GM10847 (cell line): ENCODE measurements around the gene NOTO.

Experiments
- POLR2A ChIP-seq: IDR thresholded peaks from 2 replicates; pipeline ENCODE4 v1.6.1; 2011; ENCODE audit not compliant: insufficient read length; ENCODE audit errors: extremely low read depth

The NOTO gene

DNA sequence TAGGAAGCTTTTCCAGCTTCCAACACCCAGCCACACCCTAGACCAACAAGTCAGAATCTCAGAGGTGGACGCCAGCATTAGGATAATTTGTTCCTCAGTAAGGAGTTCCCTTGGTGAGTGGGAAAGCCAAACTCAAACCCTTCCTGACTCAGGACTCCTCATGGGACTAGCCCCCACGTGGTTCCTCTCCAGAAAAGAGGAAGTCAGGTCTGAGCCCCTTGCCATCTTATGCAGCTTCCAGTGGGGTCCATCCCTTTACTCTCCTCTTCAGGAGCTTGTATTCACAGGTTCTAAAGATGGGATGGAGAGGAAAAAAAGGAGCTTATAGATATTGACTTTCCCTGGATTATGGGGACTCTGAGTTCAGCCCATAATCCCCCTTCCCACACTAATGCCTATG, 14.8 kb upstream of the NOTO start:
- no peak for TF ChIP-seq POLR2A

DNA sequence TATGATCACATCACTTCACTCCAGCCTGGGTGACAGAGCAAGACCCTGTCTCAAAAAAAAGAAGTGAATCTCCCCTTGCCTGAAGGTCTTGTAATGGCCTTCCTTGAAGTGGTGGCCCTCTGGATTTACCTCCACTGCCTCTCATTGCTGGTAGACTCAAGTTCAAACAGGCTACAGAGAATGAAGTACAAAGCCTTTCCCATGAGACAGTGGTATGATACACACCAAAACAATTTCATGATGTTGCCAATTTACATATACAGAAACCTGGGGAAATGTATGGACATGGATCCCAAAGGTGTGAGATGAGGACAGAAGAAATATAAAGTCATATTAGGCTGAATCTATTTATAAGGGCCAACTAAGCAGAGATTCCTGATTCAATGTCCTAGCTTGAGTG, 4.8 kb upstream of the NOTO start:
- TF ChIP-seq POLR2A: no peak

DNA sequence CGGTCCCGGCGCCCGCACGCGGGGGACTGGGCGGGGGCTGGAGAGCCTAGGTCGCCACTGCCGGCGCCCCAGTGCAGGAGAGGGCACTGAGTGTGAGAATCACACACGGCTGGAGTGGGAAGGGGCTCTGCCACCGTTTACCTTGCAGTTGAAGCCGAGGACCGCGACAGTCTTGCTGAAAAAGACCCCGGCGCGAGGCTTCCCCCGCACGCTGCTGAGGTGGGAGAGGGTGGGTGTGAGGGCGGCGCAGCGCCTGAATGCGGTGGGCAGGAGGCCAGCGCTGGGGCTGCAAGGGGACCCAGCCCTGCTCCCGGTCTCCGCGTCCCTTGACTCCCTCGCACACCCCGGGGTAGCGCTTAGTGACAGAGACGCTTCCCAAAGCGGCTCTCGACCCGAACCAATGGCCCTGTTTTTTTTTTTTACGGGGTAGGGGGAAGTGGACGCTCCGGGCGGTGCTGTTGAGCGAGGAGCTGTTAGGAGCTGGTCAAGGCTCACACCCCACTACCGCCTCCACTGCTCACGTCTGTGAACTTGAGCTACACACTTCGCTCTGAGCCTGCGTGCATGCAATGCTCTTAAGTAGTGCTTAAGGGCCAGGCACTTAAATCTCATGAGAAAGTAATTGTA, 794 bp downstream of the NOTO start:
- no peak for TF ChIP-seq POLR2A

DNA sequence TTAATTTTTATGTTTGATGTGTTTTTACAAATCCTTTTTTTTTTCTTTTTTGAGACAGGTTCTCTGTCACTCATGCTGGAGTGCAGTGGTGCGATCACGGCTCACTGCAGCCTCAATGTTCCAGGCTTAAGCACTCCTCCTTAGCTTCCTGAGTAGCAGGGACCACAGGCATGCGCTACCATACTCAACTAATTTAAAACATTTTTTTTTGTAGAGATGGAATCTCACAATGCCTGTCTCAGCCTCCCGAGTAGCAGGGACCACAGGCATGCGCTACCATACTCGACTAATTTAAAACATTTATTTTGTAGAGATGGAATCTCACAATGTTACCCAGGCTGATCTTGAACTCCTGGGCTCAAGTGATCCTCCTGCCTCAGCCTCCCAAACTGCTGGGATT, 3.2 kb downstream of the NOTO start:
- no peak for TF ChIP-seq POLR2A

DNA sequence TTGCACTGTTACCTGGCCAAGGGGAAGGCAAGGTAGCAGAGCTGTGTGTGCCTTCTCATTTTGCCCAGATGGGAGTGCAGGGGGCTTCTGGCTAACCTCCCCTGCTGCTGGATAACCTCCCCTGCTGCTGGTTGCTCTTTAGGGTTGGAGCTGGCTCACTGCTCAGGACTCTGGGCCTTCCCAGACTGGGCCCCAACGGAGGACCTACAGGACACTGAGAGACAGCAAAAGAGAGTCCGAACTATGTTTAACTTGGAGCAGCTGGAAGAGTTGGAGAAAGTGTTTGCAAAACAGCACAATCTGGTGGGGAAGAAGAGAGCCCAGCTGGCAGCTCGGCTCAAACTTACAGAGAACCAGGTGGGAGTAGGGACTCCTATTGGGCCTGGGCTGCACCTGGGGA, 5.9 kb downstream of the NOTO start:
- TF ChIP-seq POLR2A: no peak

DNA sequence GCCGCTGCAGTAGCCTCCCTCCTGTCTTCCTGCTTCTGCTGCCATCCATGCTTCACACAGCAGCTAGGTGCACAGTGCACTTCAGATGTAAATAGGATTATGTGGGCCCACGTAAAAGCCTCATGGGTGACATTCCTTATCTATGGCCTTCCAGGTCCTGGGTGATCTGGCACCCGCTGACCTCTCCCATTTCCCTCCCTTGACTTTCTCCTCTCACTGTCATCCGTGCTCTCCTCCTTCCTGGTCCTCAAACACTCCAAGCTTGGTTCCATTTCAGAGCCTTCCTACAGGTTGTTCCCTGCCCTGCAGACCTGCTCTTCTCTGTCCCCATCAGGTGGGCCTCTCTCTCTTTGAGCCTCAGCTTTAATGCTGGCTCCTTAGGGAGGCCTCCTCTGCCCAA, 7.6 kb downstream of the NOTO start:
- TF ChIP-seq POLR2A: no peak

DNA sequence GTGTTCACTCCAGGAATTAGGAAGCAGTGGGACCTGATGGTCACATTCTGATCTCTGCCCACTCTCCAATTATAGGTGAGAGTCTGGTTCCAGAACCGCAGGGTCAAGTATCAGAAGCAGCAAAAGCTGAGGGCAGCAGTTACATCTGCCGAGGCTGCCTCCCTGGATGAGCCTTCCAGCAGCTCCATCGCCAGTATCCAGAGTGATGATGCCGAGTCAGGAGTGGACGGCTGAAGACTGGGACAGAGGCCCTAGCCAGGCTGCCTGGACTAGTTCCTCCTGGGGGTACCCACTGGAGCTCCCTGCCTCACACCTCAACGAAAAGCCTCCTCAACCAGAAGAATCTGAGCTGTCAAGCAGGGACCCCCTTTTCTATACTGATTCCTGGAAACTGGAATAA, 8.3 kb downstream of the NOTO start:
- TF ChIP-seq POLR2A: no peak

DNA sequence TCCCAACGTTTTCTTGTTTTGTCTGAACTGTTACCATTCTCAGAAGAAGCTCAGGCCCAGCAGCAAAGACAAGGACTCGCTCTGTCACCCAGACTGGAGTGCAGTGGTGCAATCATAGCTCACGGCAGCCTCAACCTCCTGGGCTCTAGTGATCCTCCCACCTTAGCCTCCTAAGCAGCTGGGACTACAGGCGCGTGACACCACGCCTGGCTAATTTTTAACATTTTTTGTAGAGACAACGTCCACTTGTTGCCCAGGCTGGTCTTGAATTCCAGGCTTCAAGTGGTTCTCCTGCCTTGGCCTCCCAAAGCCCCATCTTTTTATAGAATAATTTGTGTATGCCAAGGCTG, 9.7 kb downstream of the NOTO start:
- no peak for TF ChIP-seq POLR2A

DNA sequence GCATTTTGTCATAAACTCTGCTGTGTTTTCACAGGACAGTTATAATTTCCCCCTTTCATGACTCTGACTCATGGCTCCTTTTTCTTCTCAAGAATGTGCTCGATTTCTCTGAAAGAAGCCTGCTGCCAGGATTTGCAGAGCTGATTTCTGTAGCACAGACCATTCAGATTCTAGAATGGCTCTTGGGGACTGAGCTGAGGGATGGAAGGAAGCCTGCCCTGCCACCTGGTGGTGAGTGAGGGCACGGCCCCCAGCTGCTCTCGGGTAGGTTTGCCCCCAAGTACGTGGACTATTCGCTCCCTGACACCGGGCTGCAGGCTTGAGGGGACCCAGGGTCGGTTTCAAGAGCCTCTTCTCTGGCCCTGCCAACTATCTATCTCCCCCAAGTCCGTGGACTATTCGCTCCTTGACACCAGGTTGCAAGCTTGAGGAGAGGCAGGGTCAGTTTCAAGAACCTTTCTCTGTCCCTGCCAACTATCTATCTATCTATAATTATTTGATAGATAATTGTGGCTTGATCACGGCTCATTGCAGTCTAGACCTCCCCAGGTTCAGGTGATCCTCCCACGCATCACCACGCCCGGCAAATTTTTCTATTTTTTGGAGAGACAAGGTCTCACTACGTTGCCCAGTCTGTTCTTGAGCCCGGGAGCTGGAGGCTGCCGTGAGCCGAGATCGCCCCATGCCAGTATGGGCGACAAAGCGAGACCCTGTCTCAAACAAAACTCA, 10.2 kb downstream of the NOTO start:
- no peak for TF ChIP-seq POLR2A

DNA sequence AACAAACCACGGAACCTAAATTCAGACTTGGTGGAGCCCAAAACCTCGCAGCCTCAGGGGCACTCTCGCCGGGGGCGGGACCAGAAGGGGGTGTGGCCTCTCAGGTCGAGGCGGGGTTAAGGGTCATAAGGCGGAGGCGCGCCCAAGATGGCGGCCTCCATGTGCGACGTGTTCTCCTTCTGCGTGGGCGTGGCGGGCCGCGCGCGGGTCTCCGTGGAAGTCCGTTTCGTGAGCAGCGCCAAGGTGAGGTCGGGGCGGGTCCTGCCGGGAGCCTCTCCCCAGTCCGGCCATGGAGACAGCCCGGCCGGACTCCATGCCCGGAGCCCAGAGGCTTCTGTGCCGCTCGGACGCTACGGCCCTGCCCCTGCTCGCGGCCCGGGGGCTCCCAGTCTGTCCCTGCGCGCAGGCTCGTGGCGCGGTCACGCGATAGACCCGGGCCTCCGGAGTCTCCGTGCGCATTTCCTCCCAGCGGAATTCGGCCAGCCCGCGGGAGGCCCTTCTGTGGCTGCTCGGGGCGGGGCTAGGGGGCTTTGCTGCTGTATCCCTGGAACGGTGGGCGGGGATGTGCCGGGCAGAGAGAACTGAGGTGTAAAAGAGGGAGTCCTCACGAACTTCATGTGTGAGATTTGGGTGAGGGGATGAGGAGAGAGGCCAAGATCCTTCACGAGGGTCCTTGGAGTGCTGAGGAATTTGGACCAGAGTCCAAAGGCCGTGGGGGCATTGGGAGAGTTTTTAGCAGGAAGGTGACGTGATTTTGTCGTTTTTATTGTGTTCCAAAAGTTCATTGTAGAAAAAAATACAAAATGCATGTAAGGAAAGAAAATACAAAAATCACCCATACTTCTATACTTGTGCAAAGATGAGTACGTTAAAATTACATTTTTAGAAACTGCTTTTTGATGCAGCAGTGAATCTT, 12.0 kb downstream of the NOTO start, which contains the start of gene SMYD5:
TSS of gene SMYD5 (plus strand) at position 126 of the 916 bp plus-strand sequence. CDS start at position 148, 22 bp downstream.
- TF ChIP-seq POLR2A: peak; percentile 45

DNA sequence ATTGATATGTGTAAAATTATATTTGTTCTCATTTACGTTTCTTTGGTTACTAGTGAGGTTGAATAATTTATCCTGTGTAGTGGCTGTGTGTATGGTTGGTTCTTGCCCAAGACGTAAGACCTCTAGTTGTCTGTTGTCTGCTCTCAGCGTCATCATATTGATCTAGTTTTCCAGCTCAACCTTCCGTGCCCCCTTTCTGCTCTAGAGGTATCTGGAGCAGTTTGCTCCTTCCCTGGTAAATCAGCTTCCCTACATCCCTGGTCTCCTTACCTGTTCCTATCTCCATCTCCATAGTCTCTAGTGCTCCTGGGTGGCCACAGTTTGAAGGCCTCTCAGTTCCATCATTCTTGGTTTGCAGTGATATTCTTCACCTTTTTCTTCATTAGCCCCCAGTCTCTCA, 12.9 kb downstream of the NOTO start:
- TF ChIP-seq POLR2A: no peak

DNA sequence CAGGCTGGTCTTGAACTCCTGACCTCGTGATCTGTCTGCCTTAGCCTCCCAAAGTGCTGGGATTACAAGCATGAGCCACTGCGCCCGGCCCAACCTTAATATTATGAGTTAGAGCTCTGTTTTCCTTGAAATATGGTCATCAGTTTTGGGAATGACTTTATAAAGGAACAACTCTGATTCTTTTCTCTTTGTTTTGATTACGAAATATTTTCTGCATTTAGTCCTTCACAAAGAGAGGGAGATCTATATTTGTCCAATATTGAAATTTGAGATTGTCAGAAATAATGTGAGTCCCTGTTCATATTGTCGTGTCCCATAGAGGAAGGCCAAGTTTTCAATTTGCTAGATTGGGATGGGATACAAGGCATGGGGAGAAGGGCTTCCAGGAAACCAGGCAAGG, 14.8 kb downstream of the NOTO start:
- no peak for TF ChIP-seq POLR2A

DNA sequence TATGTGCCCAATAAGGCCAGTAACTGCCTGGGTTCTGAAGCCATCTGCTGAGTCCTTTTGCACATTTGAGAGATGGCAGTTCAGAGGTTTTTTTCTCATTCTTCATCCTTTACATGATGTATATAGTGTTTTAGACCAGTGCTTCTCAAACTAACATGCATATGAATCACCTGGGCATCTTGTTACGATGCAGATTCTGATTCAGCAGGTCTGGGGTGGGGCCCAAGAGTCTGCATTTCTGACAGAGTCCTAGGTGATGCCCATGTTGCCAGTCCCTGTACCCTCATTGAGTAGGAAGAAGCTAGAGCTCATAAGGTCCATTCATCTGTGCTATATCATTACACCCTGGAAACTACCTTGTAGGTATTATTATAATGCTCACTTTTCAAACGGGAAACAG, 15.5 kb downstream of the NOTO start:
- TF ChIP-seq POLR2A: no peak

DNA sequence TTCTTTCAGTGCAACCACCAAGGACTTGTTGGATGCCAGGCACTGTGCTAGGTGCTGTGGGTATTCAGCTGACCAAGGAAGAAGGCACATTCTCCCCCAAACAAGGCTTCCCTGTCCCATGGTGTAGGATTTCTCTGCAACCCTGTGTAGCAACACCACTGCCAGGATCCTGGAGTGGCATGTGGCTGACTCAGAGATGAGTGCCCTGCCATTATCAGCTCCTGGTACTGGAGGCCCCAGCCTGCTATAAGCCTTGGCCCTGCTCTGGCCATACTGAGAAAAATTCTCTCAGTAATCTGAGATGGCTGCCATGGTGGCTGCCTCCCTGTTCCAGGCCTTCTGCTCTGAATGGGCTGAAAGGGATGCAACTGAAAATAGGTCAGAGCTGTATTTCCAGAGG, 15.9 kb downstream of the NOTO start:
- TF ChIP-seq POLR2A: no peak

DNA sequence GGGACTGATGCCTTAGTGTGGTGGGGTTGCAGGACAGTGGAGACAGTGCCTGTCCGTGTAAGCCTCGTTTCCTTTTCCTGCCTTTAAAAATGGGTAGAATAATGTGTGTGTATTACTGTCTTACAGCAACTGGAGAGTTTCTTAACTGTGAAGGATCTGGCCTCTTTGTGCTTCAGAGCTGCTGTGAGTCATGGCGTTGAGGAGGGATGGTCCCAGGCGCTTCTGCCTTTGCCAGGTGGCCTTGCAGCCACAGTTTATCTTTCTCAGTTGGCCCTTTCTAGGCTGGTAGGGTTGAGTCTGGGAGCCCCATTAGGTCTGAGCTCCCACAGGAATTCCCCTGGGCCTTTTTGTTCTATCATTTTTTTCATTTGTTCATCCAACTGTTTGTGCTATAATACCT, 21.4 kb downstream of the NOTO start:
- no peak for TF ChIP-seq POLR2A
